GM20431 (cell line): ENCODE results near the gene RAPGEF2.

Source experiments
- in situ Hi-C: fragments of 300-500 bp; cut with MseI, MboI; formaldehyde crosslinking; loops from one replicate; pipeline ENCODE4 v1.15.0; 2020; ENCODE audit warnings: low sequenced_read_pairs; ENCODE audit not compliant: unreplicated experiment

Gene RAPGEF2

GRCh38 chr4:159127745-159128518 lies 25.1 kb downstream of the RAPGEF2 start:
- in situ Hi-C loops, result no loop called here

- in situ Hi-C loops, result no loop called here
Measured at GRCh38 chr4:159129814-159130550, 27.1 kb downstream of the RAPGEF2 start.

DNA sequence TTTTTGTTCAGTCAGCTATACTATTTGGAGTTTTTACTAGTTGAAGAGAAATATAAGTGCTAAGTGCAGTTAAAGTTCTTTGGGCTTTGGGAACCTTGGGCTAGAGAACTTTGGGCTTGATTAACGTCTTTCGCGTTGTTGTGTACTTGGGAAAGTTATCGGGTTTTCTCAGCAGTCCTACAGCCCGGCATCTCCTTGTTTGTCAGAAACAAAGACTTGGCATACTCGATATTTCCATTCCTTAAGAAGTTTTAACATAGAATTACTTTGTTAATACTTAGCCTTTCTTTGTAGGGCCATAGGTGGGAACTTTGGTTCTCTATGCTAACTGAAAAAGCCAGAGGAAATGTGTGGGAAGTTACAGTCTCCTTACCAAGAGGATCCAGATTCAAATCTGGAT lies 28.7 kb downstream of the RAPGEF2 start:
- in situ Hi-C loops, result no loop called here

DNA sequence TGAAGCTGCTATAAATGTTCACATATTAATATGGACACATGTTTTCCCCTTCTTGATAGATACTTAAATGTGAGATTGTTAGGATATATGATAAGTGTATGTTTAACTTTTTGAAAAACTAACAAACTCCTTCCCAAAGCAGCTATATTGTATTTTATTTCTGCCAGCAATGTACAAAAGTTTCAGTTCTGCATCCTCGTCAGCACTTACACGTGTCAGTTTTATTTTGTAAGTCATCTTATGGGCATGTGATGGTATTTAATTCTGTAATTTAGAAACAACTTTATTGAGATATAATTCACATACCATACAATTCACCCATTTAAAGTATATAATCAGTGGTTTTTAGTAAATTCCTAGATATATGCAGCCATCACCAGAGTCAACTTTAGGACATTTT lies 31.6 kb downstream of the RAPGEF2 start:
- in situ Hi-C loops, result no loop called here

GRCh38 chr4:159137176-159137575 lies 34.3 kb downstream of the RAPGEF2 start:
- in situ Hi-C loops, result no loop called here

DNA sequence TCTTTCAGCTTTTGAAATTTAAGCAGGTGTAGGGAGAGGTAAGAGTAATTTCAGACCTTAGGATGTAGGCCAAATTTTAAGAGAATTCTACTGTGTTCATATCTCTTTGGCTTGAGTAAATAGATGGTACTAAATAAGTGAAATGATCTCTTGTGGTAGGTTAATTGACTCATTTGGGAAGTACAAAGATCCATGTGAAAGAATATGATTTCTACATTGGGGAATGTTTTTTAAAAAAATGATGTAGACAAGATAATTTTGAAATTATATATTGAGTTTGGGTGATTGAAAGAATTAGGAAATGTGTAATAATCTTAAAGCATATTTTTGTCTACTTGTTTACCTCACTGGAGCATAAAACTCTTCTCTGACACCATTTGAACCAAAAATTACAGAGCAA lies 35.6 kb downstream of the RAPGEF2 start:
- in situ Hi-C loops, result no loop called here

DNA sequence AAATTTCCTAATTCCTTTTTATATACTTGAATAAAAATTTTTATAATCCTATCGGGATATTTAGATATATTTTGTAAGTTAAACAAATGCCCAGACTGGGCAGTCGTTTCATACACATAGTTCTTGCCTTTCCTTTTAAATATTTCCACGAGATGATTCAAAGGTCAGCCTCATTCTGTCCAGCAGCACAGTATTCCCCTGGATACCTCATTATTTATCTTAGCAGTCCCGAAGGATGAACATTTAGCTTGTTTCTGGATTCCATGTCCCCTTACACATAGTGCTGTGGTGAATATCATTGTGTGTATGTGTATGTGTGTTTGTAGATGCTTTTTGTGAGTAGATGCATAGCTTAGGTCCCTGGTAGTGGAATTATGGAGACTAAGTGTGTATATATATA lies 38.3 kb downstream of the RAPGEF2 start:
- in situ Hi-C loops, result no loop called here

DNA sequence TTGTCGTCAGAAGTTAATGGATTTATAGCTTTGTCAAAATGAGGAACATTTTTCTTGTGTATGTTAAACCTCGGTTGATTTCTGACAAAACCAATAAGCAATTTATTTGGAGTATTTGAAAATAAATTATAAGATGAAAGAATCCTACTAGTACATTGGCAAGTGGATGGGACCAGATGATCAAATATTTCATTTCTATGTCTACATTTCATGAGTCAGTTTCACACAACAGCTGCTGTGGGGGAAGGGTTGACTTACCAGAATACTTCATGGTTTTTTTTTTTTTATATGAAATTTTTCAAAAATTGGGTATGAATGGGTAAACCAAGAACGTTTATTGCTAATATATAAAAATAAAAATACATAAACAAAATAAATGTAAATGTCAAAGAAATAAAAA lies 39.4 kb downstream of the RAPGEF2 start:
- in situ Hi-C loops, result no loop called here

- in situ Hi-C loops, result no loop called here
Measured at GRCh38 chr4:159142681-159143384, 40.0 kb downstream of the RAPGEF2 start.

DNA sequence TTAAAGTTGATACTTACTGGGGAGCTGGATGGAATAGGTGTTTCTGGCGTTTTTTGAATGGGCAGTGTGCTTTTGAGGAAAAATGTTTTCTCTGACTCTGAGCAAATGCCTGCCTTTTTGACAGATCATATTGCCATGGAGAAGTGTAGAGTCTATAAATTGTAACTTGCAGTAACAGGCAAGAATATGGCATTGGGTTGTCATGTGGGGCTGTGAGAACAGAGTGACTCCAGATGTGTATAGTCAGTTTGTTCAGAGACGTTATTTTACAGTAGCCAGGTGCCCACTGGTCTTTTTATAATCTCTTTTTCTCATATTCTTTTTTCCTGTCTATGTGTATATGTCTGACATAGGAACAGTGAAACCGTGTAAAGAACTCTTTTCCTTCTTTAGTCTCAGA lies 40.8 kb downstream of the RAPGEF2 start:
- in situ Hi-C loops, result no loop called here

- in situ Hi-C loops, result no loop called here
Measured at GRCh38 chr4:159144112-159144694, 41.3 kb downstream of the RAPGEF2 start.

- in situ Hi-C loops, result no loop called here
Measured at GRCh38 chr4:159145318-159145991, 42.6 kb downstream of the RAPGEF2 start.

DNA sequence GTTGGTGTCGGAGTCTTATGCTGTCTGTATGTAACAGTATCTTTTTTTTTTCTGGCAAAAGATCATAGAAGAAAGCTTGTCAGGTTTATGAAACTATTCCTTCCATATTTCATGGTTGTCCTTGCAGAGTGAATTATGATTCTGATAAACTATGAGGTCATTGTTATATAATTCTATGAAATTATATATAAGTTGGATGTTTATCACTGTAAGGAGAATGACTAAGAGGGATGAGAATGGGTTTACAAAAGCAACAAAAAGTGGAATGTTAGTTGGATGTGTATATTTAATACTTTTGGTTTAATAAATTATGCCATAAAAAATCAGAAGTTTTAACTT lies 43.1 kb downstream of the RAPGEF2 start:
- in situ Hi-C loops, result no loop called here

DNA sequence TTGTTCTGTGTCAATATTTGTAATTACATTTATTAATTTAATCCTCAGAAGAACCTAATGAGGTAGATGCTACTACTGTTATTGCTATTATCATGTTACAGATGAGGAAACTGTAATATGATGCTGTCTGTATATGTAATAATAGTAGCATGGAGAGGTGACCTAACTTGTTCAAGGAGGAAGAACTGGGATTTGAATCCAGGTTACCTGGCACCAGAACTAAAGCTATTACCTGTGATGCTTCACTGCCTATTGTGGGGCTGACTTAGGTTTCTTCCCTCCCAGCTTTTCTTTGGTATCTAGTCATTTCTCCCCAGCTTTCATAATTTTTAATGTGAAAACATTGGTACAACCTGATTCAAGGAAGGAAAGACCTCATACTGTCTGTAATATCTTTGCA lies 43.6 kb downstream of the RAPGEF2 start:
- in situ Hi-C loops, result no loop called here

GRCh38 chr4:159148441-159148840 lies 45.6 kb downstream of the RAPGEF2 start:
- in situ Hi-C loops, result no loop called here

DNA sequence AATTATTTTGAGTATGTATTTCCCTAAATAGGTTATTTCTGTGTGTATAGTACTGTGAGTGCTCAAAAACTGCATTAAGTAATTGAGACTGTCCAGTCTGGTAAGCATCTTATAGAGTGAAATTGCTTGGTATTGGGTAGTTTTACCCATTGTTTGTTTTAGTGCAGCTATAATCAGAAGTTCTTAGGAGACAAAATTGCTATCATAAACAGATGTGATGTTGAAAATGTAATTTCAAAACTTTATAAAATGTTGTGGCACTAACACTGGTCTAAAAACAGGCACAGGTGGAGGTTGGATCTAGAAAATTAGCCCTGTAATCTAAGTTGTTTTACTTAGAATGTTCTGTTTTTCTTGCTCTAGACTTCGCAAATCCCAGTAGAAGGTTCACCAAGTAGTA lies 46.8 kb downstream of the RAPGEF2 start:
- in situ Hi-C loops, result no loop called here

- in situ Hi-C loops, result no loop called here
Measured at GRCh38 chr4:159150396-159150795, 47.5 kb downstream of the RAPGEF2 start.

DNA sequence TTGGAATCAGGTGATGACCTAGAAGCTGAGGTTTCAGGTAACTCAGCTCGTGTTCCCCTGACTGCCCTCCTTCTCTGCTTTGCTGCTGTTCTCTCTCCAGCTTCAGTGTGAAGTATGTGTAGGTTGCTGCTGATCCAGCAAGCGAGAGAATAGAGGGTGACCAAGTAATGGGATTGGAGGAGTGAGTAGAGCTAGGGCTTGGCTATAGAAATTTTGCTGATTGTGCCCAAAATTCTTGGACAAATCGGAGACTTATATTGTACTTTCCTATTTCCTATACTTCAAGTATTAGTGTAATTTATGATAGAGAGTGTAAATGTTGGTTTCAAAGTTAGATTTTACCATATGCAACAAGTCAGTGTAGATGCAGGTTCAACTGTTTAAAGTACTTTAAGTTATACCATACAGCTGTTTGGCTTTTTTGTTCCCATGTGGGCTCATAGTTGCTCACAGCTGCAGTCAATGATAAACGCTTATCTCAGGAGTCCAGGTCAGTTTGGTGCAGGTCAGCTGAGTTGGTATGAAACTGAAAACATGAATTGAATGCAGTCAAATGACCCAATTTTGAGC lies 48.0 kb downstream of the RAPGEF2 start:
- in situ Hi-C loops, result no loop called here

- in situ Hi-C loops, result no loop called here
Measured at GRCh38 chr4:159151689-159152088, 48.8 kb downstream of the RAPGEF2 start.

DNA sequence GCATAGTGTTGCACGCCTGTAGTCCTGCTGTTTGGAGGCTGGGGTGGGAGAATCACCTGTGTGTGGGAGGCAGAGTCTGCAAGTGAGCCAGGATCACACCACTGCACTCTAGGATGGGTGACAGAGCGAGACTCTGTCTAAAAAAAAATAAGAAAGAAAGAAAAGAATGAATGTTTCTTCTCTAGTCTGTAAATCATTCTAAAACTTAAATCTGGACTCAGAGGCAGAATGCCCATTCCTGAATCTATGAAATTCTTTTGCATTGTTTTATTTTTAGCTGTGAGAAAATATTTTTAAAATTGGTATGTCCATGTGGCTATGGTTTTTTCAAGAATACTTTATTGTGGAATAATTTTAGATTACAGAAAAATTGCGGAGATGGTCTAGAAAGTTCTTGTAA lies 49.3 kb downstream of the RAPGEF2 start:
- in situ Hi-C loops, result no loop called here
